K562 (cell line): ENCODE measurements around the gene MBNL2. TPM values are rescaled to one million over a fixed set of nuclear protein-coding genes. Genes with fewer than 3 reads are reported as not detected.
A peak's percentile ranks its signal among the peaks of the same experiment; 100 is the strongest.

Experiments
- DPF2 ChIP-seq: fragments of 450-650 bp; IDR thresholded peaks from 2 replicates; pipeline ENCODE4 v1.6.1; 2016
- ESRRA ChIP-seq: fragments of 450-650 bp; IDR thresholded peaks from 2 replicates; pipeline ENCODE4 v1.6.1; 2014; ENCODE audit warnings: low read depth, mild to moderate bottlenecking, moderate library complexity, borderline replicate concordance
- FOXA1 ChIP-seq: fragments of 450-650 bp; IDR thresholded peaks from 2 replicates; pipeline ENCODE4 v1.6.1; 2016; ENCODE audit warnings: mild to moderate bottlenecking, borderline replicate concordance
- FOXM1 ChIP-seq, 2 experiments: fragments of 450-650 bp in 1 of 2; sonication (generic) in 1 of 2; formaldehyde crosslinking in 1 of 2; IDR thresholded peaks; 2 replicates each; pipeline versions ENCODE4 v1.6.1 to v1.9.0; 2017 to 2022; ENCODE audit warnings: low read depth in 2 of 2, mild to moderate bottlenecking in 2 of 2, missing genetic modification reagents in 1 of 2, moderate library complexity in 1 of 2
- GABPA ChIP-seq: fragments of 200-800 bp; sonication (Bioruptor generic); conservative IDR thresholded peaks from 2 replicates; pipeline ENCODE4 v1.6.1; 2016; ENCODE audit warnings: low read depth, missing genetic modification characterization, missing compliant biosample characterization
- HBP1 ChIP-seq: fragments of 450-650 bp; formaldehyde crosslinking; IDR thresholded peaks from 2 replicates; pipeline ENCODE4 v1.4.0; 2022; ENCODE audit warnings: missing genetic modification characterization
- HDAC2 ChIP-seq: fragments of 450-650 bp; IDR thresholded peaks from 2 replicates; pipeline ENCODE4 v1.6.1; 2016; ENCODE audit warnings: mild to moderate bottlenecking
- MAFF ChIP-seq: IDR thresholded peaks from 2 replicates; pipeline ENCODE4 v1.6.1; 2012; ENCODE audit warnings: low read length, improper control_type of control experiment
- PHB2 ChIP-seq: fragments of 450-650 bp; IDR thresholded peaks from 2 replicates; pipeline ENCODE4 v1.6.1; 2017; ENCODE audit warnings: low read depth
- PTTG1 ChIP-seq: fragments of 450-650 bp; IDR thresholded peaks from 2 replicates; pipeline ENCODE4 v1.6.1; 2016; ENCODE audit warnings: low read depth, mild to moderate bottlenecking, missing genetic modification characterization, missing compliant biosample characterization
- RB1 ChIP-seq: fragments of 450-650 bp; IDR thresholded peaks from 2 replicates; pipeline ENCODE4 v1.6.1; 2017; ENCODE audit warnings: low read depth, mild to moderate bottlenecking
- RBM25 ChIP-seq: fragments of 200-400 bp; formaldehyde crosslinking; IDR thresholded peaks from 2 replicates; pipeline ENCODE4 v1.6.1; 2018; ENCODE audit warnings: low read length, low read depth, moderate library complexity; ENCODE audit not compliant: severe bottlenecking
- TBP ChIP-seq: optimal IDR thresholded peaks from 2 replicates; pipeline ENCODE3; 2011; ENCODE audit warnings: low read depth, low read length, improper control_type of control experiment
- VEZF1 ChIP-seq: fragments of 200-800 bp; sonication (Bioruptor generic); IDR thresholded peaks from 2 replicates; pipeline ENCODE4 v1.6.1; 2017; ENCODE audit warnings: missing genetic modification characterization, missing compliant biosample characterization
- ZNF124 ChIP-seq: sonication (generic); formaldehyde crosslinking; IDR thresholded peaks from 2 replicates; pipeline ENCODE4 v1.8.1; 2022; ENCODE audit warnings: missing genetic modification reagents
- ZNF707 ChIP-seq: fragments of 250-450 bp; sonication (Bioruptor Pico); conservative IDR thresholded peaks from 2 replicates; pipeline ENCODE4 v1.8.0; 2022; ENCODE audit warnings: inconsistent platforms, mild to moderate bottlenecking, moderate library complexity
- polyA plus RNA-seq, 8 experiments: library from polyadenylated mRNA; depleted of rRNA in 4 of 8; stranded (reverse) in 5 of 8; unstranded in 3 of 8; fragments of >200 nt; fragmentation: Nextera tagmentation in 2 of 8; fragmentation: Illumina TruSeq in 1 of 8; extraction: Ambion mirVana in 2 of 8; extraction: Trizol in 1 of 8; gene quantifications; 2 replicates each; pipeline versions ENCODE4 v1.2.1 to v1.2.3, GENCODE V29; 2011 to 2014; ENCODE audit warnings: inconsistent platforms in 1 of 8, missing spikeins in 1 of 8
- total RNA-seq, 7 experiments: library from RNA; depleted of rRNA in 6 of 7; stranded (reverse); fragments of >200 nt in 6 of 7; fragmentation: Illumina TruSeq in 2 of 7; extraction: Trizol in 2 of 7; gene quantifications; 2 replicates each; pipeline versions ENCODE4 v1.2.1 to v1.2.3, GENCODE V29; 2011 to 2021; ENCODE audit warnings: low replicate concordance in 1 of 7
- TF ChIP-seq, protein P1 (sequence below): IDR thresholded peaks from 3 replicates; pipeline ENCODE4 v1.6.1; 2011; ENCODE audit warnings: borderline replicate concordance, mild to moderate bottlenecking, moderate library complexity; ENCODE audit not compliant: insufficient read length; ENCODE audit errors: extremely low read depth
- TF ChIP-seq, protein P2 (sequence below): fragments of 450-650 bp; IDR thresholded peaks from 2 replicates; pipeline ENCODE4 v1.7.1; 2018; ENCODE audit warnings: mild to moderate bottlenecking, low read depth; ENCODE audit not compliant: partially characterized antibody

MBNL2 gene
- total and polyA plus RNA-seq, 9 of the 15 experiments (the other 6 are each of a cell fraction or from before 2014, with no cell fraction given): 7.0 to 24.8 (median 13.8) TPM

DNA sequence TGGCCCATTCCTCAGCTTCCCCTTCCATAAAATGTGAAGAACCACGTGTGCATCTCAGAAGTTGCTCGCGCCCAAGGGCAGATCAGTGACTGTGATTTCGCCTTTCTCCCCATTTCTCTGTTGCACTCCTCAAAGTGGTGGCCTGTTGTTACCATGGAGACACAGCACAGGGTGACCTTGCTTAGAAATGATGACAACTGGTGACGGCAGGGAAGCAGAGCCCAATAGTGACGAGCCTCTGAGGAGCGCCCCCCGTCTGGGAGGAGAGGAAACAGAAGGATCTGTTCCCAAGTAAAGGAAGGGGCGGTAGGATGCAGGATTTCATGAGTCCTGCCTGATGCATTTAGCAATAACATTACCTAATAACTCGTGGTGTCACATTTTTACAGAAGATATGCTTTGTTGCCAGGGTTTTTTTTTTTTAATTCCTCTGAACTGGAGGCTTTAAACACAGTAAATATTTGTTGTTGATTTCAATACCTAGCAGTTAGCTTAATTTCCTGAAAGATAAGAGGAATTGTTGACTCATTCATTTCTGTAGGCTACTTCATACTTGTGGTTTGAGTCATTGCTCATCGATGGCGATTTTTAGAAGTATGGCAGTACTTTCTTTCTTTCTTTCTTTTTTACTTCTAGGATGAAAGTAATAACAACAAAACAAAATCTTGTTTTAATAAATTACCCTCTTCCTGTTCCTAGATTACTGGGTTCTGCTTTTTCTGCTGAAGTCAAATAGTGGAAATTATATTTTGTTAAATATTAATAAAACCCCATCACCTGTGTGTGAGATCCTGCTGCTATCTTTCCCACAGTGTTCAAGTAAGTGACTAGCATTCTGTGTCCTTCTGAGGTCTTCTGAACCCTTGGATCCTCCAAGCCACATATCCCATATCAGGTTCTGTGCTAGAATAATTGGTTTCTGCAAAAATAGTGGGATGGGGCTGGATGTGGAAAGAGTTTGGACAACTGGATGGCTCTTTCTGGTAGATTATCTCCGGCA, 36.0 kb downstream of the MBNL2 start (continued):
- TF ChIP-seq RBM25 (no peak), PTTG1 (tag) (no peak; the same call in 1 of the 2 replicates), HDAC2 (no peak), FOXM1 (IDR thresholded peaks at IDR 0.05; ENCODE audit: low read depth) (no peak), FOXM1 (CRISPR knock-in tag; IDR thresholded peaks at IDR 0.05; ENCODE audit: low read depth) (no peak), ZNF707 (CRISPR knock-in tag) (no peak), RB1 (no peak), MAFF (peak; percentile 49; the same call in 1 of the 2 replicates), FOXA1 (no peak), VEZF1 (peak; percentile 43), PHB2 (no peak), GABPA (tag) (no peak), ESRRA (peak; percentile 99), TBP (no peak), HBP1 (CRISPR knock-in tag) (no peak), DPF2 (peak; percentile 90), ZNF124 (CRISPR knock-in tag) (no peak)
- TF ChIP-seq, protein P1, sequence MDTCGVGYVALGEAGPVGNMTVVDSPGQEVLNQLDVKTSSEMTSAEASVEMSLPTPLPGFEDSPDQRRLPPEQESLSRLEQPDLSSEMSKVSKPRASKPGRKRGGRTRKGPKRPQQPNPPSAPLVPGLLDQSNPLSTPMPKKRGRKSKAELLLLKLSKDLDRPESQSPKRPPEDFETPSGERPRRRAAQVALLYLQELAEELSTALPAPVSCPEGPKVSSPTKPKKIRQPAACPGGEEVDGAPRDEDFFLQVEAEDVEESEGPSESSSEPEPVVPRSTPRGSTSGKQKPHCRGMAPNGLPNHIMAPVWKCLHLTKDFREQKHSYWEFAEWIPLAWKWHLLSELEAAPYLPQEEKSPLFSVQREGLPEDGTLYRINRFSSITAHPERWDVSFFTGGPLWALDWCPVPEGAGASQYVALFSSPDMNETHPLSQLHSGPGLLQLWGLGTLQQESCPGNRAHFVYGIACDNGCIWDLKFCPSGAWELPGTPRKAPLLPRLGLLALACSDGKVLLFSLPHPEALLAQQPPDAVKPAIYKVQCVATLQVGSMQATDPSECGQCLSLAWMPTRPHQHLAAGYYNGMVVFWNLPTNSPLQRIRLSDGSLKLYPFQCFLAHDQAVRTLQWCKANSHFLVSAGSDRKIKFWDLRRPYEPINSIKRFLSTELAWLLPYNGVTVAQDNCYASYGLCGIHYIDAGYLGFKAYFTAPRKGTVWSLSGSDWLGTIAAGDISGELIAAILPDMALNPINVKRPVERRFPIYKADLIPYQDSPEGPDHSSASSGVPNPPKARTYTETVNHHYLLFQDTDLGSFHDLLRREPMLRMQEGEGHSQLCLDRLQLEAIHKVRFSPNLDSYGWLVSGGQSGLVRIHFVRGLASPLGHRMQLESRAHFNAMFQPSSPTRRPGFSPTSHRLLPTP: no peak
- TF ChIP-seq, protein P2, sequence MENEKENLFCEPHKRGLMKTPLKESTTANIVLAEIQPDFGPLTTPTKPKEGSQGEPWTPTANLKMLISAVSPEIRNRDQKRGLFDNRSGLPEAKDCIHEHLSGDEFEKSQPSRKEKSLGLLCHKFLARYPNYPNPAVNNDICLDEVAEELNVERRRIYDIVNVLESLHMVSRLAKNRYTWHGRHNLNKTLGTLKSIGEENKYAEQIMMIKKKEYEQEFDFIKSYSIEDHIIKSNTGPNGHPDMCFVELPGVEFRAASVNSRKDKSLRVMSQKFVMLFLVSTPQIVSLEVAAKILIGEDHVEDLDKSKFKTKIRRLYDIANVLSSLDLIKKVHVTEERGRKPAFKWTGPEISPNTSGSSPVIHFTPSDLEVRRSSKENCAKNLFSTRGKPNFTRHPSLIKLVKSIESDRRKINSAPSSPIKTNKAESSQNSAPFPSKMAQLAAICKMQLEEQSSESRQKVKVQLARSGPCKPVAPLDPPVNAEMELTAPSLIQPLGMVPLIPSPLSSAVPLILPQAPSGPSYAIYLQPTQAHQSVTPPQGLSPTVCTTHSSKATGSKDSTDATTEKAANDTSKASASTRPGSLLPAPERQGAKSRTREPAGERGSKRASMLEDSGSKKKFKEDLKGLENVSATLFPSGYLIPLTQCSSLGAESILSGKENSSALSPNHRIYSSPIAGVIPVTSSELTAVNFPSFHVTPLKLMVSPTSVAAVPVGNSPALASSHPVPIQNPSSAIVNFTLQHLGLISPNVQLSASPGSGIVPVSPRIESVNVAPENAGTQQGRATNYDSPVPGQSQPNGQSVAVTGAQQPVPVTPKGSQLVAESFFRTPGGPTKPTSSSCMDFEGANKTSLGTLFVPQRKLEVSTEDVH: no peak
